NCI-H1417 (cell line): ENCODE data around the gene ZNF268.

Experiments
- DNase-seq, 3 experiments: peaks; one replicate each; lab custom pipeline; 2025; lab: John Stamatoyannopoulos, UW

Gene ZNF268

DNA sequence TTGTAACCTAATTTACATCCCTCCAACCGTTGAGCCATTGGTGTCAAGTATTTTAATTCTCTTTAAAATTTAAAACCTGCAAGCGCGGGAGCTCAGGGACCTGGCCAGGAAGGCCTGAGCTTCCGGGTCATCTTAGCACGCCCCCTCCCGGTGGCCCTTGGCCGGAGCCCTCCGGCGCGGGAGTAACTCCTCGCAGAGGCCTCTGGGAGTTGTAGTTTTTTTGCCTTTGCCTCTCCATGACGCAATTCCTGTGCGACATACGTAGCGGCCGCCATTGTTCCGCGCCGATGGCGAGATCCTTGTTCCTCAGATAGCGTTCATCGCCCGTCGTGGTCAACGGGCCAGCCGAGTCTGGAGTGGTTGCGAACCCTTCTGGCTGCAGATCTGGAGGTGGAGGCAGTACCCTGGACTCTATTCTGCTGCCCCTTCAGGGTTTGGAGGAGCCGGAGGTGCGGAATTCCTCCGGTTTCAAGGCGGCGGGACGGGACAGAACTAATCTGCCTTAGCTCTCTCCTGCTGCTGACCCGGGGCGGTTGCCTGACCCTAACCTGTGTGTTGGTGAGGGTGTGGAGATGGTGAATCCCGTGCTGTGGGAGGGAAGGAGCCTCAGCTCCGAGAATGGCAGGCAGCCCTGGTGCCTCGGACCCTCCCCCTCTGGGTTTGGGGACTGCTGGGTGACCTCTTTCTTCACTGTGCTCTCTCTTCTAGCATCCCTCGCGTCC is at the start of gene ZNF268:
Gene ZNF268 (plus strand): TSS at position 258 of the 722 bp plus-strand sequence. CDS start 503 bp downstream, outside the sequence.
- peak; percentile 87 to 94 (median 93) for DNase-seq

DNA sequence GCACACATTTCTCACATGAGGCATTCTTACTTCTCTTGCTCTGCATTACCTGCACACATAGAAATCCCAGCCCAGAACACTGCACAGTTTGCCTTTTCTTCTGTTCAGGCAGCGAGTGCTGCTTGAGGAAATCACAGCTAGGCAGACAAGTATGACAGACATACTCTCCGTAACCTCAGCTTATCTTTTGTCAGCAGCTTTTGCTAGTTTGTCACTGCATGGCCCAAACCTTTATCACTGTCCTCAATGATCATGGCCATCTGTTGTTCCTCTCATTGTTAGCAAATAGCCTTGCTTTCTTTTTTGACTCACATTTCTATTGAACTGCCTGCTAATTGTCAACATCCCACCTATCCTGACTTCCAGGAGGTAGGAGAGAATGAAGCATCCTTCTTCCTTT is 45.5 kb upstream of the ZNF268 start:
- no peak for DNase-seq

DNA sequence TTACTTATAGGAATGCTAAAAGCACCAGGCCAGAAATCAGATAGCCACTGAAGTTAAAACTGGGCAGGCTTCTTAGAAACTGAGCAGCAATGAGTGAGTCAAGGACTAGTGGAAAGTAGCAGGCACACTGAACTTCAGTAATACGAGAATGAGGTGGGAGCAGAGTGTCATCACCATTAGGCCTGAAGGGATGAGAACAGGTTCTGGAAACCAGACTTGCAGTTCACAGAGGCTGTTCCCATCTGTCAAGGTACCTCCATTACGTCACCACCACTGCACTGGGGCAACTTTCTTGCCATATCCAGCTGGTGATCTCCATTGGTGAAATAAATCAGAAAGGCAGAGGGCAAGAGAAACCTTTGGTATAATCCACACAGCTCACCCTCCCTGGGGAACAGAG is 35.3 kb upstream of the ZNF268 start:
- no peak for DNase-seq

DNA sequence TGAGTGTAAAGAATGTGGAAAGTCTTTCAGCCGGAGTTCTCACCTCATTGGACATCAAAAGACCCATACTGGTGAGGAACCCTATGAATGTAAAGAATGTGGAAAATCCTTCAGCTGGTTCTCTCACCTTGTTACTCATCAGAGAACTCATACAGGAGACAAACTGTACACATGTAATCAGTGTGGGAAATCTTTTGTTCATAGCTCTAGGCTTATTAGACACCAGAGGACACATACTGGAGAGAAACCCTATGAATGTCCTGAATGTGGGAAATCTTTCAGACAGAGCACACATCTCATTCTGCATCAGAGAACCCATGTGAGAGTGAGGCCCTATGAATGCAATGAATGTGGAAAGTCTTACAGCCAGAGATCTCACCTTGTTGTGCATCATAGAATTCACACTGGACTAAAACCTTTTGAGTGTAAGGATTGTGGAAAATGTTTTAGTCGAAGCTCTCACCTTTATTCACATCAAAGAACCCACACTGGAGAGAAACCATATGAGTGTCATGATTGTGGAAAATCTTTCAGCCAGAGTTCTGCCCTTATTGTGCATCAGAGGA is 25.1 kb upstream of the ZNF268 start:
- no peak for DNase-seq

DNA sequence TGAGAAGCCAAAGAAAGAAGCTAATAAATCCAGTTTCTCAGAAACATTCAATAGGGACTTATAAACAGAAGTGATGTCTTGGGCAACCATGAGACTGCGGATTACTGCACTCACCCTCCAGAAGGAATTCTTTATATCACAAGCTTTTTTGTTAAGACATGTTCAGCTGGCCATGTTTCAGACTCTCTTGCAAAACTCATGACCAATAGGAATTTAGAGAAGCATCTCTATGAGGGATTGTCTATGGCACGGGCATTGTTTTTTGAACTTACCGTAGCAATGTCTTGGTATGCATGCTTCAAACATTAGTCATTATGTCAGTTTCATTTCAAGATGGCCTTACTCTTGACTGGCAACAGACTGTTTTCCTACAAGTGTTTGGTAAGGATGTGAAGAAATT is 15.5 kb upstream of the ZNF268 start:
- DNase-seq: no peak

DNA sequence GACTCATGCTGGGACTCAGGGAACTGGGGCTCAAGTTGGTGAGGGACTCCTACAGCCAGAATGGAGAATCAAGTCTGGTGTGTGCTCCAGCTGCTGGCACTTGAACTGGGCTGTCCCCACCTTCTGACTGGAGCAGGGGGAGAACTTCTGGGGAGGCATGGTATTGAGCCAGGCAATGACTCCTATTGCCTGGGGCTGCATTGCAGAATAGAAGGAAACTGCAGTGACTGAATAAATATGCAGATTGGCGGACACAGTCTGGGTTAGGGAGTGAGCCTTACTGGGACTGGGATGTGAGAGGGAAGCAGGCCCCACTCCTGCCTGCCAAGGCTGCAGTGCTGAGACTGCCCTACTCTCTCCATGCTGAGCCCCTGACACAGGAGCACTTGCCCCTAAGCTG is 8.8 kb upstream of the ZNF268 start:
- no peak for DNase-seq

DNA sequence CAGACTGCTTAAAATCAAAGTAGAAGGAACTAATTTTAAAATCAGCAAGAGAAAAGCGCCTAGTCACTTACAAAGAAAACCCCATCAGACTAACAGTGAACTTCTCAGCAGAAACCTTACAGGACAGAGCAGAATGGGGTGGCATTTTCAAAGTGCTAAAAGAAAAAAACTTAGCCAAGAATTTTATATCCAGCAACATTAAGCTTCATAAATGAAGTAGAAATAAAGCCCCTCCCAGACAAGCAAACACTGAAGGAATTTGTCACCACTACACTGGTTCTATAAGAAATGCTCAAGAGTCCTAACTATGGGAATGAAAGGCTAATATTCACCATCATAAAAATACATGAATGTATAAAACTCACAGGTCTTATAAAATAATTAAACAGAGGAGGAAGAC is 6.4 kb upstream of the ZNF268 start:
- DNase-seq: no peak

DNA sequence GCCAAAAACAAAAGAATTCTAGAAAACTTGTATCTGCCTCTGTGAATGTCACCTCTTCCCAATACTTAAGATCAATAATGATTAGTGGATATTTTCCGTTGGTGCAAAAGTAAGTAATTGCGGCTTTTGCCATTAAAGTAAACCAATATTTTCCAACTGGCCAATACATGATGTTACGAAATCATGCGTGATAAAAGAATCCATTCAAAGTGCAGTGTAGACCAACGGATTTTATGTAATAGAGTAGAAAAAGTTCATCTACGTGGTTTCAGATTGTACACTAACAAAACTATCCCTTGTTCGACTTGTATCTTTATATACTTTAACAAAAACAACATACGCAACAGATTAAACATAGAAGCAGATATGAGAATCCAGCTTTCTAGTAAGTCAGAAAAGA is 626 bp upstream of the ZNF268 start:
- no peak for DNase-seq

DNA sequence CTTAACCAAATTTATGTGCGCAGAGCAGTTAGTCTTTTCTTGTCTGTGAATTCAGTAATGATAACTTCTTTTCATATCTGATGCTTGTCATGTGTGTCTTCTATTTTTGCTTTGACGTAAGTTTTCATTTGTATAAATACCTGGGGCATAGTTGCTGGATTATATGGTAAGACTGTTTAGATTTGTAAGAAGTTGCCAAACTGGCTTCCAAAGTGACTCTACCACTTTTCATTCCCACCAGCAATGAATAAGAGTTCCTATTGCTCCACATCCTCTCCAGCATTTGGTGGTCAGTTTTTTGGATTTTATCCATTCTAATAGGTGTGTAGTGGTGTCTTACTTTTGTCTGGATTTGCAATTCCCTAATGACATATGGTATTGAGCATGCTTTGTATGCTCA is 8.9 kb downstream of the ZNF268 start:
- DNase-seq: no peak

DNA sequence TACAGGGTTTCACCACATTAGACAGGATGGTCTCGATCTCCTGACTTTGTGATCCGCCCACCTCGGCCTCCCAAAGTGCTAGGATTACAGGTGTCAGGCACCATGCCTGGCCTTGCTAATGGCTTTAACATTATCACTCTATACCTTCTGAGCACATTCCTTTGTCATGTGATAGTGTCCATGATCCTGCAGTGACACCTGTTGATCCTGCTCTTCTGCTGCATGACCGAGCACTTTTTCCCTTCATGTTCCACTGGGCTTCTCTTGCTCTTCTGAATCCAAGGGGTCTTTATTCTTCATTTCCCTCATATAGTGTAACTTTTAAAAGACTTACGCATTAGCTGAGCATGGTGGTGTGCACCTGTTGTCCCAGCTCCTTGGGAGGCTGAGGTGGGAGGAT is 11.6 kb downstream of the ZNF268 start:
- no peak for DNase-seq

DNA sequence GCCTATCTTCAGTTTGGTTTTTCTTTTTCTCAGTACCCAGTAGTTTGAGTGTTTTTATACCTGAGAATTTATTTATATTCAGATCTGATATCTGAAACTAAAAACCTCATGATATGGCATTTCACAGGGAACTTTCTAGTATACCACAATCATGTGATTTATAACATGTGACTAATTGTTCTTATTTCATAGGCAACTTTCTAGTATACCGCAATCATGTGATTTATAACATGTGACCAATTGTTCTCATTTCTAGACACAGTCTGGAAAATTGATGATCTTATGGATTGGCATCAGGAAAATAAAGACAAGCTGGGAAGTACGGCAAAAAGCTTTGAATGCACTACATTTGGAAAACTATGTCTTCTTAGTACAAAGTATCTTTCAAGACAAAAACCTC is 20.6 kb downstream of the ZNF268 start:
- no peak for DNase-seq

DNA sequence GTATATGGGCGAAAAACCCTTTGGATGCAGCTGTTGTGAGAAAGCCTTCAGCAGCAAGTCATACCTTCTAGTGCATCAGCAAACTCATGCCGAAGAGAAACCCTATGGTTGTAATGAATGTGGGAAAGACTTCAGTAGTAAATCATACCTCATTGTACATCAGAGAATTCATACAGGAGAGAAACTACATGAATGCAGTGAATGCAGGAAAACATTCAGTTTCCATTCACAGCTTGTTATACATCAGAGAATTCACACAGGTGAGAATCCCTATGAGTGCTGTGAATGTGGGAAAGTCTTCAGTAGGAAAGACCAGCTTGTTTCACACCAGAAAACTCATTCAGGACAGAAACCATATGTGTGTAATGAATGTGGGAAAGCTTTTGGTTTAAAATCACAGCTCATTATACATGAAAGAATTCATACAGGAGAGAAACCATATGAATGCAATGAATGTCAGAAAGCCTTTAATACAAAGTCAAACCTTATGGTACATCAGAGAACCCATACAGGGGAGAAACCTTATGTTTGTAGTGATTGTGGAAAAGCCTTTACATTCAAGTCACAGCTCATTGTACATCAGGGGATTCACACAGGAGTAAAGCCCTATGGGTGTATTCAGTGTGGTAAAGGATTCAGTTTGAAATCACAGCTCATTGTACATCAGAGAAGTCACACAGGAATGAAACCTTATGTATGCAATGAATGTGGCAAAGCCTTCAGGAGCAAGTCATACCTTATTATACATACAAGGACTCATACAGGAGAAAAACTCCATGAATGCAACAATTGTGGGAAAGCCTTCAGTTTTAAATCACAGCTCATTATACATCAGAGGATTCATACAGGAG is 21.4 kb downstream of the ZNF268 start:
- peak in 1 of 3 experiments; percentile 7 for DNase-seq

DNA sequence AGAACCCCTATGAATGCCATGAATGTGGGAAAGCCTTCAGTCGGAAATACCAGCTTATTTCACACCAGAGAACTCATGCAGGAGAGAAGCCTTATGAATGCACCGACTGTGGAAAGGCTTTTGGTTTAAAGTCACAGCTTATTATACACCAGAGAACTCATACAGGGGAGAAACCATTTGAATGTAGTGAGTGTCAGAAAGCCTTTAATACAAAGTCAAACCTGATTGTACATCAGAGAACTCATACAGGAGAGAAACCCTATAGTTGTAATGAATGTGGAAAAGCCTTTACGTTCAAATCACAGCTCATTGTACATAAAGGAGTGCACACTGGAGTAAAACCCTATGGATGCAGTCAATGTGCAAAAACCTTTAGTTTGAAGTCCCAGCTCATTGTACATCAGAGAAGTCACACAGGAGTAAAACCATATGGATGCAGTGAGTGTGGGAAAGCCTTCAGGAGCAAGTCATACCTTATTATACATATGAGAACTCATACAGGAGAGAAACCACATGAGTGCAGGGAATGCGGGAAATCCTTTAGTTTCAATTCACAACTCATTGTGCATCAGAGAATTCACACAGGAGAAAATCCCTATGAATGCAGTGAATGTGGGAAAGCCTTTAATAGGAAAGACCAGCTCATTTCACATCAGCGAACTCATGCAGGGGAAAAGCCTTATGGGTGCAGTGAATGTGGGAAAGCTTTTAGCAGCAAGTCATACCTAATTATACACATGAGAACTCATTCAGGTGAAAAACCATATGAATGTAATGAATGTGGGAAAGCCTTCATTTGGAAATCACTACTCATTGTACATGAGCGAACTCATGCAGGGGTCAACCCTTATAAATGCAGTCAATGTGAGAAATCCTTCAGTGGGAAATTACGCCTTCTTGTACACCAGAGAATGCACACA is 22.3 kb downstream of the ZNF268 start:
- DNase-seq: peak in 1 of 3 experiments; percentile 24

DNA sequence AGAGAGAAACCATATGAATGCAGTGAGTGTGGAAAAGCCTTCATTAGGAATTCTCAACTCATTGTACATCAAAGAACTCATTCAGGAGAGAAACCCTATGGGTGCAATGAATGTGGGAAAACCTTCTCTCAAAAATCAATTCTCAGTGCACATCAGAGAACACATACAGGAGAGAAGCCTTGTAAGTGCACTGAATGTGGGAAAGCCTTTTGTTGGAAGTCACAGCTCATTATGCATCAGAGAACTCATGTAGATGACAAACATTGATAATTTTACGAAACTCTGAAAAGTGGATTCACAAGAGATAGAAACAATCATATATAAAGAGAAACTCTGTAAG is 22.9 kb downstream of the ZNF268 start:
- peak in 1 of 3 experiments; percentile 9 for DNase-seq

DNA sequence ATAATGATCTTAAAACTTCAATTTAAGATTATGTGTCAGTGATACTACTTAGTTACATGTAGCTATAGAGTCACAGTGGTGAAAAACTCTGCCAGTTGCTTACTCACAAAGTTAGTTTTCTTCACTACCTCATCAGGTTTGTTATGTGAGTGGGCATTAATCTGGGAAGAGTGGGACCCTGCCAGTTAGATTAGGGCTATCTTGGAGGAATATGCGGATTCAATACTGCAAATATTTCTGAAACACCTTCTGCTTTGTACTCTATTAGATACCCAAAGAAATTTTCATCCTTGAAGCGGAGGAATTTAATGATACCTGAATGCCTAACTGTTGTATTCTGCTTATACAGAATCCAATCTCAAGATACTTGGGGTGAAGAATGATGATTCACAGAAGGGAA is 25.1 kb downstream of the ZNF268 start:
- no peak for DNase-seq

DNA sequence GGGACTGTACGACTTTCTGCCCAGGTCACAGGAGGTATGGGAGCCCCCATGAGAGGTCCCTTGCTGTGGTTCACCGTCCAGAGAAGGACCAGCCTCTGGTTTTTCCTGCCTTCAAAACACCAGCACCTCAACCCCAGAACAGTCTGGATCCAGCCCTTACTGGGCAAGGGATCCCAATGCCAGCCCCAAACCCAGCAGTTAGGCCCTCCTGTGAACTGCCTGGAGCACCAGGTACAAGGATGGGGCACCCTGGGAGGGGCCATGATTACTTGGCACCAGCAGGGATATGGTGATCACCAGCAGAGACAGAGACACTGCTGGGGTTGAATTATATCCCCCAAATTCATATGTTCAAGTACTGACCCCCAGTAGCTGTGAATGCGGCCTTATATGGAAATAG is 34.4 kb downstream of the ZNF268 start:
- DNase-seq: no peak

DNA sequence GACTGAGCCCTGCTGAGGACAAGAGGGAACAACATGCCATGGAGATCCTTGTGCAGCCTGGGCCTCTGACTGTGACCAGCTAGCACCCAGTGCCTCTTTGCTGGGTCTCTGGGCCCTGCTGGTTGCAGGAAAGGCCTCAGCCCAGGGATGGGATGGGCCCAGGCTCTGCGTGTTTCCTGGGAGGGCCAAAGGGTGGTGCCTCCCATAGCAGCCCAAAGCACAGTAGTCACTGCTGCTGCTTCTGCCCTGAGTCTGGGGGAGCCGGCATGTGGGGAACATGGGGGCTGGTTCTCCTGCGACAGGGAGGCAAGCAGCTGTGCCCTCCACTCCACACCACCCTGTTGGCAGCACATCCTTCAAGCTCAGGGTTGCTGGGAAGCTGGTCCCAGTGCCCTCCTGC is 35.9 kb downstream of the ZNF268 start:
- DNase-seq: no peak

DNA sequence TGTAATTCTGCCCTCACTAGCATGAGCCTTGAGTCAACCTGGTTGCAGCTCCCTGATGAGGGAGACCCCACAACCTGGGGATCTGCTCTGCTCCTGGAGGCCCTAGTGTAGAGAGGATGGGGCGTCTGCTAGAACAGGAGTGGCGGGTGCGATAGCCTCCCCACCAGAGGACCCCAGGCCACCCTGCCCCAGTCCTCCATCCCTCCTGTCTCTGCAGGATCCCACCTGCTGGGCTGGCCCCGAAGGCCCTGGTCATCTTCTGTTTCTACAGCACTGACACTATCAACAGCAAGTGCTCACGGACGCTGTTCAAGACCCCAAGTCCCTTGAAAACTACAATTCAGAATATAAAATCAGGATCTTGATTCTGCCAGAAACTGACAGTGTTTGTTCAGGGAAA is 39.2 kb downstream of the ZNF268 start:
- DNase-seq: no peak

DNA sequence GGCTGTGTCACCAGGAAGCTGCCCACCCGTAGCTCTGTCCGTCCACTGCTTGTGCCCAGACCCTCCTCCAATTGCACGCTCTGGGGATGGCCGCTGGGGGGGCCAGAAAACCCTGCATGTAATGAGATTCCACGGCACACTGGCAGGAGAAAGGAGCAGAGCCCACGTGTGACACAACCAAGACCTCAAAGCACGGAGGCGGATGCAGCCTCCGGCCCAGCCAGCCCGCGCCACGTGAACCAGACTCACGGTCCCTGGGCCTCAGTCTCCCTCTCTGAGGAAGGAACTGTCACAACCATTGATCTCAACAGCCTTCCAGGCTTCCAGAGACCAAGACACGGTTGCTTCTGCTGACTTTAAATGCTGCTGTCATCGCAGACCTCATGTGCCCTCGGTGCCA is 39.9 kb downstream of the ZNF268 start:
- no peak for DNase-seq

DNA sequence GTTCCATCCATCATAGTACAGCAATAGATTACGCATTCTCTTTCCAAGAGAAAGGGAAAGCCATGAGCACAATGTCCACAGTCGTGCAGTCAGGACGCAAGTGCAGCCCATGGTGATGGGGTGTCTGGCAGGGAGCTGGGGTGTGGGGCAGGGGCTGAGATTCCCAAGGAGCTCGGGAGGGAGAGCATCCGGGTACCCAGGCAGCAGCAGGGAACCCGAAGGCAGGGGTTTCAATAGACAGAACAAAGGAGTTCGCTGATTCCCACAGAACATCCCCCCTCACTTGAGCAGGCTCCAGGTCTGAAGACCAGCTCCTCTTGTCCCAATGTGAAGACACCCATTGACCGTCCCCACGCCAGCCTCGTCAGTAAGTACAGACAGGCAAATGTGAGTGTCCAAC is 40.9 kb downstream of the ZNF268 start:
- no peak for DNase-seq

DNA sequence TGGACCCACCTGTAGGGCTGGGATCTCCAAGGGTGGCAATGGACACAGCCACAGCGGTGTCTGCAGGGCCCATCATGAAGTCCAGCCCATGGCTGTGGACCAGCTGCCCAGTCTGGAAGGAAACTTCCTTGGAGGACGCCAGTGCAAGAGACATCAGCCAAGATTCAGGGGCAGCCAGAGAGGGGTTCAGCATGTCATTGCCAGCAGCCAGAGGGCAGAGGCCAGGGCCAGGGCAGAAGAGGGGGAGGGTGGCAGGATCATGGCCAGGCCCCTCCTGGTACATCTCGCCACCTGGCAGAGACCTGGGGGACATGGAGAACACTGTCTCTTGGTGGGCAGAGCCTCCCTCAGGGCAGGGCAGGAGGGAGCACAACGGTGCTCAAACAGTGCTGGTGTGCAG is 44.2 kb downstream of the ZNF268 start:
- DNase-seq: no peak

DNA sequence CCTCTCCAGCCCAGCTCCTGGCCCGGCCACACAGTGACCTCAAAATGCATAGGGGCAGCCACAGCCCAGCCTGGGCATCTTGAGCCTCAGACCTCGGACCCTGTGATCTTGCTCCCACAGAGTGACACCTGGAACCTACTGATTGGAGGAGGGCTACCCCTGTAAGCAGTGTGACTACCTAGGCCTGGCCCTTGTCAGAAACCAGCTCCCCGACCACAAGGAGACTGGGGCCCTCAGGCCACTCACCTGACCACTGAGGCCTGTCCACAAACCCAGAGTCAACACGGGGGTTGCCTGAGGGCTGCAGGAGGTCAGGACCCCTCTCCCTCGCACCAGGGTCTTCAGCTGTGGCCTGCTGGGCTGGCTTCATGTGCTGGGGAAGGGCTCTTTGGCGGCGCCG is 45.4 kb downstream of the ZNF268 start:
- DNase-seq: no peak
